NCI-H2081 treated with DMSO at 0.1 percent for 48 hours (cell line): ENCODE results near the gene PIP4P1.
"Not testable (repeated sequence)": the region's sequence is repeated elsewhere in the genome, so short reads cannot be mapped to it uniquely, and the experiment has no call there.

Experiments
- DNase-seq: peaks from one replicate; lab custom pipeline; 2025; lab: John Stamatoyannopoulos, UW

The PIP4P1 gene

DNA sequence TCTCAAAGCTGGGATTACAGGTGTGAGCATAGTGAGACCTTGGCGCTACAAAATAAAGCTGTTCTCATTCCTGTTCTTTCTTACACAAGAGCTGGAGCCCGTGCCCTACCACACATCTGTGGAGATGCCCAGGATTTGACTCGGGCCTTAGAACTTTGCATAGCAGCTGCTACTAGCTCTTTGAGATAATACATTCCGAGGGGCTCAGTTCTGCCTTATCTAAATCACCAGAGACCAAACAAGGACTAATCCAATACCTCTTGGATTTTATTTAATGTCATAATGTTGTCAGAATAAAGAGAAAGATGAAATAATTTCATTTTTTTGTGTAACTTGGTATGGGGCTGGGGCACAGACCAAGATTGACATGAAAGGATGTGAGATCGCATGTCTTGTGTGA is 15.5 kb upstream of the PIP4P1 start:
- no peak for DNase-seq

DNA sequence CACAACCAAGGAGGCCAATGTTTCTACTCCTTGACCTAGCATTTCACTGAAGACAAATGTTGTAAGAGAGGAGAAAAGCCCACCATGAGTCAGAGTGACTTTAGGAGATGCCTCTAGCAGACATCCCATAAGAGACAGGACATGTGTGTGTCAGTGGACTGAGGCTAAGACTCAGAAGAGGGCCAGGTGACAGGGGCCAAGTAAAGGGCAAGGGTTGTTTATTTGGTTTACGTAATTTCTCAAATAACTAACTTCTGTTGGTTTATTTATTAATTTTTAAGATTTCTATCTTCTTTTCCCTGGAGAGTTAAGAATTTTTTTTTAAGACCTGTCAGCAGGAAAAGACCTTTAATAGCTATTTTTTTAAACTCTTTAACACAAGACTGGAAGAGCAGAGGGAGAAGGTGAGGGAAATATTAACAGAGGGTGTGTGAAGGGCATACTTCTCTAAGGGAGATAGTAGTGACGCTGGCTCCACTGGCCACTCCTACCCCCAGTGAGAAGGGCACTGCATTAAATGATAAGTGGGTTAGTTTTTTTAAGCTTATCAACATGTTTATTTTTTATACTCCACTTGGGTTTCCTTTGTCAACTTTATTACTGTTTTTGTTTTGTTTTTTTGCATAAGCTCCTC is 11.4 kb upstream of the PIP4P1 start:
- DNase-seq, result no peak

GRCh38 chr14:20470603-20470901 is 9.3 kb upstream of the PIP4P1 start:
- DNase-seq, result no peak

DNA sequence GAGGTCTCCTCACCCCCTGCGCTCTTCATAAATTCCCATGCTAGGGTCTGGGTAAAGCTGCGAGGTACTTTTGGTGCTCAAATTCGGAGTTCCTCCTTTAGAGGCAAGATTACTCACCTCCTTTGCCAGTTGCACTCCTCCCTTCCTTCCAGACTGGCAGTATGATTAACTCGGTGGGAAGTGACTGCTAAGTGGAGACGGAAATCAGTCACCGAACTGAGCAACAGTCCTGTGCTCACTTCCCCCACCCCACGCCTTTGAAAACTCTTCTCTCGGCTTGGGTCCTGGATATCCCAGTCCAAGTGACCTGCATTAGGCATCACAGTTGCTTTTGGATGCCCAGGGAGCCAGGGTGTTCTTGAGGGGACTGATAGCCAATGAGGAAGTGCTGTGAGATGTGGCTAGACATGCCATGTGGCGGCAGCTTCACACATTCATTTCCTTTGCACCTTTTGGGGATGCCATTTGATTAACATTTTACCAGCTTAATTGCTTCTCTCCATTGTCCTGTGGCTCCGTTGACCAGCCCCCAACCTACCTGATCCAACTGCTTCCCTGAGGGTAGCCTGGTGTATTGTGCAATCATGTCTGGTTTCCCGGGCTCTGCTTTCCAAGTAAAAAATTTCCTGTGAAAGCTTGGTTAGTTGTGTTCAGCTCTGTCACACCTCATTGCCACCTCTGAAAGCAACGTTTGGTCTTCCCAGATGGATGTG is 8.8 kb upstream of the PIP4P1 start:
- DNase-seq, result no peak

DNA sequence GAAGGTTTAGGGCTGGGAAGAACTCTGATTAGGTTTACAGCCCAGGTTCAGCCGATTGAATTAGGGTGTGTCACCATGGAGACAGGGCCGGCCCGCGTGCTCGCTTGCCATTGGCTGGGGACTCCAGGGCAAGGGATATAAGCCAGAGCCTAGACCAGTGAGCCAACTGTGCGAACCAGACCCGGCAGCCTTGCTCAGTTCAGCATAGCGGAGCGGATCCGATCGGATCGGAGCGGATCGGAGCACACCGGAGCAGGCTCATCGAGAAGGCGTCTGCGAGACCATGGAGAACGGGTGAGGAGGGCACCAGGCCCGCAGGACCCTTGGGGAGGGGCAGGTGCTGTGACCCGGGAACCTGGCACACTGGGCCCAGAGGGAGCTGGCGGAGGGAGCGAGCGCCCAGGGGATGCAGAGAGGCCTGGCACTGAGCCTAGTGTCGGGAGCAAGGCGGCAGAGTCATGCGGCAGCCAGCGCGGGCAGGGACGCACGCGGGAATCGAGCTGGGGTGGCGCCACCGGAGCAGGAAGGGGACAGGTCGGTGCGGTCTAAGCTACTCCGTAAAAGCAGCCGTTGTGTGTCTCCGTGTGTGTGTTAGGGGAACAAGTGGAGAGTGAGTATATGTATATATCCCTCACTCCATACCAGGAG is 8.1 kb upstream of the PIP4P1 start, which contains the start of gene PNP:
Gene PNP, plus strand, starts transcription at position 165 of the 648 bp plus-strand sequence. Its CDS starts 119 bp downstream, at position 284.
- DNase-seq, result peak; percentile 70

GRCh38 chr14:20468764-20469241 is 7.6 kb upstream of the PIP4P1 start:
- no peak for DNase-seq

DNA sequence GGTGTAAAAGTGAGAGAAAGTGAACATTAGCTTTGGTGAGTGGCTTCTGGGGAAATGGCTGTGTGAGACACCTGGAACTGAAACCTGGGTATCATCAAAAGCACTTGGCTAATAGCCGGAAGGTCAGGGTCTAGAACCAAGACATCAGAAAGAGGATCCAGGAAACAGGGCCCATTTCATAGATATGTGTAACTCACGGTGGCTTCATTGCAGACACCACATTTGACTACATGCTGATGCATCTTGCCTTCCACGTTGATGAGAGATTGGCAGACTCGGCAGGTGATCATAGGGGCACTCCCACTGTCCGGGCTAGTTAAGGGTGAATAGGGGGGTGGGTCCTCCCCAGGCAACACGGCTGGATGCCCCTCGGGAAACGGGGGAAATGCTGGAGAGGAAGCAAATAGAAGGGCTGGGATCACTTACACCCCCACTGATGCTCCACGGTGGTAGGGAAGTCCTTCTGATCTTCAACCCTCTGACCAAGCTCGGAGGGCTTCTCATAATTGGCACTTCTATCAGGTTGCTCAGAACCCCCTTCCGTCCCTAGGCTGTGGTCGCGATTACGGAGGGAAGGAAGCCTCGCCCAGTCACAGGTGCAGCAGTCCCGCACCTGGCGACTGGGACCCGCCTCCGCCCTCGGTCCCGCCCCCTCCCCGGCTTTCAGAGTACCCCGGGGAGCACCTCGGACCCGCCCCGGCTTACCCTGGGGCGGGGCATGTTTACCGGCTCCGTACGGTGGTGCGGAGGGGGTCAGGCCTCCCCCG is 593 bp downstream of the PIP4P1 start:
- peak; percentile 1 for DNase-seq

- DNase-seq, result no peak
Measured at GRCh38 chr14:20458031-20458789, 3.0 kb downstream of the PIP4P1 start.

GRCh38 chr14:20456971-20457370 is 4.3 kb downstream of the PIP4P1 start:
- no peak for DNase-seq

DNA sequence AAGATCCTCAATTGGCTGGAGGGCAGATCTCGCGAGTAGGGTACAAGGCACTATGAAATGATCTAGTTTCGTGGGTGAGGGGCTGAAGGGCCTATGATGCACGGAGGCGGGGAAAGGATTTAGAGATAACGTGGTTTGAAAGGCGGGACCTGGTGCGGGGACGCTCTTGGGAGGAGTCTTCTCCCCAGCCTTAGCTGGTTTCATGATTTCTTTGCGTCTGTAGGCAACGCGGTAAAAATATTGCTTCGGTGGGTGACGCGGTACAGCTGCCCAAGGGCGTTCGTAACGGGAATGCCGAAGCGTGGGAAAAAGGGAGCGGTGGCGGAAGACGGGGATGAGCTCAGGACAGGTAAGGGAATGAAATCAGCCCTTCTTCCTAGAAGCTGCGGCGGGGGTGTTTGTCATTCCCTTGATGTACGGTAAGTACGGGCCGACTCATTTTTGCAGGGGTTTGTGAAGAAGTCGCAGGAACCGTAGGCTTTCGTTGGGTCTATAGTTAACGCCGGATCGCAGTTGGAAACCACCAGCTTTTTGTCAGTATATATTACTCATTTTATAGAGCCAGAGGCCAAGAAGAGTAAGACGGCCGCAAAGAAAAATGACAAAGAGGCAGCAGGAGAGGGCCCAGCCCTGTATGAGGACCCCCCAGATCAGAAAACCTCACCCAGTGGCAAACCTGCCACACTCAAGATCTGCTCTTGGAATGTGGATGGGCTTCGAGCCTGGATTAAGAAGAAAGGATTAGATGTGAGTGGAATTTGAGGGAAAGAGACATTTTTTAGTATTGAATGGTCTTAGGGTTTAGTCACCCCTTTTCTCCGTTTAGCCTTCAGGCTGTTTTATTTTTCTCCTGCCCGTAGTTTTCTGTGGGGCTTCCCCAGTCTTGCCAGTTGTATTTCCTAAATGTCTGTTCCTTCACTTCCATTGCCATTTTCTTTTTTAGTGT is 5.6 kb downstream of the PIP4P1 start:
- no peak for DNase-seq

GRCh38 chr14:20454516-20455354 is 6.5 kb downstream of the PIP4P1 start, which contains the start of the genes APEX1 and OSGEP:
Gene APEX1 (plus strand): TSS chr14:20455226. CDS start chr14:20455646, 420 bp downstream.
Gene OSGEP (minus strand): TSS chr14:20454812. CDS start chr14:20454683, 129 bp downstream.
- peak; percentile 93 for DNase-seq

DNA sequence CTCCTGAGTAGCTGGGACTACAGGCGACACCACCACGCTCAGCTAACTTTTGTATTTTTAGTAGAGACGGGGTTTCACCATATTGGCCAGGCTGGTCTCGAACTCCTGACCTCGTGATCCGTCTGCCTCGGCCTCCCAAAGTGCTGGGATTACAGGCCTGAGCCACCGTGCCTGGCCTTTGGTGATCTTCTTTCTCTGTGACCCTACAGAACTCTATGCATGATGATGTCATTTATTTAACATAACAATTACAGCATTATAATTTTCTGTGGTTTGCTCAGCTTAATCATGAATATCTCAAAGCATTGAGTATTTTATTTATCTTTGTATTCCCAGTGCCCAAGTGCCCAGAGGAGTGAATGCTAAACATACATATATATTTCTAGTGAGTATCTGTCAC is 8.4 kb downstream of the PIP4P1 start:
- not testable (repeated sequence) for DNase-seq

DNA sequence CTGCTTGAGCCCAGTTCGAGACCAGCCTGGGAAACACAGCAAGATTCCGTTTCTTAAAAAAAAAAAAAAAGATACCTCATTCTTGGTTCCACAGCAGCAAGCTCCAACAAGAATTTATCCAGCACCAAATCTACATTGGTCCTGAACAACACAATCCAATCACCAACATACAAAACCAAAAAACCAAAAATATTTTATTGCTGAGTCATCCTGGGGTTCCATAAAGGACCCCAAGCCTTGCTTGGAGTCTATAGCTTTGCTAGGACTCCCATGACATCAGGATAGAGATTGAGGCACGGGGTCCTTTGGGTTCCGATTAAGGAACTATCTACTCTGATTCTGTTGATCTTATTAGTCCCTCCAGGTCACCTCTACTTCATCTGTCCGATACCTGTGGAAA is 14.3 kb downstream of the PIP4P1 start:
- no peak for DNase-seq

GRCh38 chr14:20443650-20444049 is 17.6 kb downstream of the PIP4P1 start:
- DNase-seq, result not testable (repeated sequence)

DNA sequence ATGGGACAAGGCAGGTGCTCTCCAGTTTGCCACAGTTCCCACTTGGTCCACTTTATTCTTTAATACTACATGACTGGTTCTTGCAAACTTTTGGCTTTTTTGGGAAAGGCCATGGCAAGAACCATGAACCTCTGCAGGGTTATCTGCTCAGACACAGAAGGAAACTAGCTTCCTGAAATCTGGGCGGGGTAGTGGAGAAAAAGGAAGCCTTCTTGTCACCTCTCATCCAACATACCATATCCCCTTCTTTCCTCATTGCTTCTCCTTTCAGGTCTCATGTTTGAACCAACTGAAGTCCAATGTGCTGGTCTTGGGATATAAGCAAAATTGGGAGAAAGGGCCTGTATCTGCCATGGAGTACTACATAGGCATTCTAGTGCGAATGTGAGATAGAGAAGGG is 19.8 kb downstream of the PIP4P1 start:
- DNase-seq, result no peak

DNA sequence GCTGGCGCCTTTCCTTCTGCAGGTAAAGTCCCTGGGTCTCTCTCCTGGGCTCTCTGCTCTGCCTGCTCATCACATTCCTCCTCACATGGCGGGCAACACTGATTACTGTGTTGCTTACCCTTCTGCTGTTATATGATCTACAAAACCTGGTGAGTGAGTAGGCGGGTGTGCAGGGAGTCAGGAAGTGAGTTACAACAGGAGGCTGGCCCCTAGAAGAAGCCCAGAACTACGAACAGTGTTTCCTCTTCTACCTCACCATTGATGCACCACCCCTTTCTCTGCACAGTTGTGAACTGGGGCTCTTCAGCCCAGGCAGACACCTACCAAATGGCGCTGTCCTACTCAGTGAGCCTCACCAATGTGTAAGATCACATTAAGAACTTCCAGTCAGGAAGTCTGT is 20.4 kb downstream of the PIP4P1 start:
- DNase-seq, result no peak

- DNase-seq, result no peak
Measured at GRCh38 chr14:20440465-20440864, 20.8 kb downstream of the PIP4P1 start.

DNA sequence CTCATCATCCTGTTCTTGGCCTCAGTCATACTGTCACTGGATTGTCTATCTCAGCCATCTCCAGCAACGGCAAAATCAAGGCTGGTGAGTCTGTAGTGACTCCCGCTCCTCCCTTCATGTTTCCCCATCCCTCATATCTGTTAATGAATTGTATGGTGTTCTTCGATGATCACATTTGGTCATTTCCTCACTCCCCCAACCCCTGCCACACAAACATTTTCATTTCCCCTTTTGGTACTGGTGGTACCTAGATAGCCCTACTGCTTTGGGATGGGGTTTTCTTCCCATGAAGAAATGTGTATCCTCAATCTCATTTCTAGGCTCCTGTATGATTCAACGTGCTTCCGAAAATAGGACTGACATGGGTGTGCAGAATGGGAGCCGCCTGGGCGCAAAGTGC is 22.6 kb downstream of the PIP4P1 start:
- DNase-seq, result no peak

DNA sequence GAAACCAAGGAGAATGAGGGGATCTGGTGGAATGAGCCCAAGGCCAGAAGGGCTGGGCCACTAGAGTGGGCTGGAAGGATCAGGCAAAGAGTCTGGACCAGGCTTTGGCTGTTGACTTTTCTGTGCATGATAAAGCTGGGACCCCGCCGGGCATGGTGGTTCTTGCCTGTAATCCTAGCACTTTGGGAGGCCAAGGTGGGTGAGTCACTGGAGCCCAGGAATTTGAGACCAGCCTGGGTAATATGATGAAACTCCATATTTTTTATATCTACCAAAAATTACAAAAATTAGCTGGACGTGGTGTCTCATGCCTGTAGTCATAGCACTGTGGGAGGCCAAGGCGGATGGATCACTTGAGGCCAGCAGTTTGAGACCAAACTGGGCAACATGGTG is 24.9 kb downstream of the PIP4P1 start:
- DNase-seq, result no peak
